LoVo (cell line): Measurements from ENCODE around the gene GSN.

Experiments
- DNase-seq: peaks from one replicate; pipeline ENCODE4 v3.0.0-alpha.2; 2016; ENCODE audit warnings: low spot score

Gene GSN

DNA sequence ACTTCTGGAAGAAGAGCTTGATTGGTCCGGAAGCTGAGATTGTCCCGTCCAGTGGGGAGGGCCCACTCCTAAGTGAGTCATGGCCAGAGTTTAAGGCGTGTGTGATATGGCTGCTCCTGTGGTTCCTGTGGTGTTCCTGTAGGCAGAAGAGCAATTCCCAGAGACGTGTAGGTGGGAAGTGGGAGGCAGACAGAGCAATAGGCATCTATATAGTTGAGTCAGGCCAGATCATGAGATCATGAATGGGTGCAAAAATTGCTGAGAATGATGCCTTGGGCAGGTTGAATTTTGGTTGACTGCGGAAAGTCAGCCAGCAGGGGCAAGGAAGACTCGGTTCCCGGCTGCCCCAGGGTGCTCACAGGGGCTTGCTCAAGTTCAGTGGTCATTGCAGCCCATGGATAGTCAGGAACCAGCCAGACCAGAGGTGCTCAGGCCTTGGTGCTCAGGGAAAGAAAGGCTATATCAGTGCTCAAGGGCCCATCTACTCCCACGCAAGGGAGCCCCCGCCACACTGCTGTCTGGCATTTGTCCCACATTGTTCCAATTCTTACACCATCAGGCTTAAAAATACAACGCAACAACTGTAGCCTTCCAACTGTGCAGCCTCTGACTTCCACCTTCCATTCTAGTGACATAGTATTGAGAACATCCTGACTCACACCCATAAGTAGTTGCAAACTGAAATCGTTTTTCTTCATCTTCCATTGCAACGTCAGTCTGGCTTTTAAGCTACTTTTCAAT is 21.0 kb upstream of the GSN start:
- DNase-seq, result no peak

DNA sequence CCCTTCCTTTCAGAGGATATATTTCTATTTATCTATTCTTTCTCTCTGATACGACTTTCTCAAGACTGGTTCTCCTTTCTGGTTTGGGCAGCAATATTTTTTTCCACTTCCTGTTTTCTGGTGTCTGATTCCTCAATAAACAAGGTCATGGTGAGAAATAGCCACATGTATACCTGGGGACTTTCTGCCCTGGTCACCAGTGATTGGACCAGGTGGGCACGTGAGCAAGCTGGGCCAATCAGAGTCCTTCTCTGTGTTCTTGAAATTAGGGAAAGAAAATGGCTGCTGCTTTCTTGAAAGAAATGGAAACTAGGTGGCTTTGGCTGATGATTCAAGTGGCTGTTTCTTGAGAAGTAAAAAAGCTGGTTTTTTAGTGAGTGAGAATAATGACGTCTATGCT is 18.4 kb upstream of the GSN start:
- no peak for DNase-seq

DNA sequence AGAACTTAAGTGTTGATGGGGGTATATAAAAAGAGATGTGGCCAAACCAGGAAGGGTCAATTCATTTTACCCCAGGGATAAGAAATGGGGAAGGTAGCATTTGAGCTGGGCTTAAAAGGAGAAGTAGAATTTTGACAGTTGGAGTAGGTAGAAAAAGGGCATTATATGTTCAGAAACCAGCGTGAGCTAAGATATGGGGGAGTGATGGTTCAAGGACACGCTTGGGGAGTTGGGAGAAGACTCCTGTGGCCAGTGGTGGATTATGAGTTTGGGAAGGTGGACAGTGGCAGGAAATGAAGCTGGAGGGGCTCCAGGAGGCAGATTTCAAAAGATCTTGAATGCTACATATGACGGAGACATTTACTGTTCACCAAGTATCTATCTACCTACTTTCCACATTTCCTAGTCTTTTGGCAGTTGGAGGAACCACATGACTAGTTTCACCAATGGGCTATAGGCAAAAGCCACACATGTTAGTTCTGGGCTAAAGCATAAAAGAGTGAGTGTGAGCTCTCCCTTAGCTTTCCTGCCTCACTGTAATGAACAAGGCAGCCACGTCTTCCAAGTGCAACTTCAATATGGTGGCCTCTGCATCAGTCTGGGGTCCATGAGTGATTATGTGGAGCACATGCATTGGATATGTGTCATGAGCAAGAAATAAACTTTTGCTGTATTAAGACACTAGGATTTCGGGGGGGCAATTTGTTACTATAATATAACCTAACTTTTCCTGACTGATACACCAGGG is 15.7 kb upstream of the GSN start:
- DNase-seq, result no peak

GRCh38 chr9:121253162-121253561 is 14.8 kb upstream of the GSN start:
- DNase-seq, result no peak

- no peak for DNase-seq
Measured at GRCh38 chr9:121253821-121254501, 14.0 kb upstream of the GSN start.

DNA sequence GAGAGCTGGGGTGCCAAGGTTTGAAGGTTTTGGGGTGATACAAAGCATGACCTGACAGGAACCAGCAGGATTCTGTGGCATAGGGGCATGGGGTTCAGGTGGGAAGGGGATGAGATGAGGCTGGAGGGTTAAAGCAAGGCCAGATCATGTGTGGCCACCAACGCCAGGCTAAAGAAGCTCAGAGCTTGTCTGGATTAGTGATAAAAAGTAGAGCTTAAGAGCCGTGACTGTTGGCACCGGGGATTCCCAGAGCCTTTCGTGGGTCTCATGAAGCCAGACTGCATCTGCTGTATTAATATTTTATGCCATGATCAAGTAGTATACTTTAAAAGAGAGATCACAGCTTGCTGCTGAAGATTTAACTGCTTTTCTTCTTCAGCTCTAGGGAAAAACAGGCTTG is 8.5 kb upstream of the GSN start:
- no peak for DNase-seq

DNA sequence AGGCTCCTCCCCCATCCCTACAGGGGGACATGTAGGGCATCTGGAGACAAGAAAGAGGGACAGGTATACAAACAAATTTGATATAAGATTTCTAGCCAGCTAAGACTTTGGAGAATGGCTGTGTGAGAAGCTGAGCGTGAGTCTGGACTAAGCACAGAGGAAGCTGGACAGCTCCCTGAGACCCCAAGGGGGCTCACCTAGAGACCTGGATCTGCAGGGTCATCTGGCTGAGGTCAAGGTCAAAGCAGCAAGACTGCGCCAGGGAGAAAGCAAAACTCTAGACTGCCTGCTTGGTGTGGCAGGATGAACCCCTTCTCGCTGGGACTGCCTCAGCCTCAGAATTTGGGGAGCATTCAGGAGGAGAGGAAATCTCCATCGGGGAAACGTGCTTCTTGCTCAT is 8.0 kb upstream of the GSN start:
- no peak for DNase-seq

DNA sequence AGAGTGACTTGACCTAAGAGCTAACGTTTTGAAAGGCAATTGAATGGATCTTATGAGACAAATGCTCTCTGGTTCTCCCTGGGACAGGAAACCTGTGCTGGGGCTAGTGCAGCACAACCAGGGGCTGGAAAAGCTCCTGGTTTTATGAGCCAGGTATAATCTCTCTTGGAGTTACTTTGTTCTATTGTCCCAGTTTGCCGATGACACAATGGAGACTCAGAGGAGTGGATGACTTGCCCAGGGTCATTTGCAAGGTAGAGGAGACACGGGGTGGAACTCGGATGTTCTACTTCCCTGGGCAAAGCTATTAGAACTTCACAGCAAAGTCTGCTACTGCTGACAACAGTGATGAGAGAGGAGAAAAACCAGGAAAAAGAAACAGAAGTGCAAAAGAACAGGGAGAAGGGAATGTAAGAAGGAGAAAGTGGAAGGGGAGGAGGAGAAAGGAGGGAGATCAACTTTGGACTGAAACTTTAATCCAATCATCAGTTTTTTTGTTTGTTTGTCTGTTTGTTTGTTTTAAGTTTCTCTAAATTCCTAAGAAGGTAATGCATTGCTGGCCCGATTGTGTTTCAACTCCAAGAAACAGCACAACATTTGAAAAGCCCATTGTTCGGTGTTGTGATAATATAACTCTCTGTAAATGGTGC is 7.4 kb upstream of the GSN start:
- DNase-seq, result no peak

- no peak for DNase-seq
Measured at GRCh38 chr9:121261107-121261460, 6.9 kb upstream of the GSN start.

- DNase-seq, result no peak
Measured at GRCh38 chr9:121261755-121262154, 6.2 kb upstream of the GSN start.

DNA sequence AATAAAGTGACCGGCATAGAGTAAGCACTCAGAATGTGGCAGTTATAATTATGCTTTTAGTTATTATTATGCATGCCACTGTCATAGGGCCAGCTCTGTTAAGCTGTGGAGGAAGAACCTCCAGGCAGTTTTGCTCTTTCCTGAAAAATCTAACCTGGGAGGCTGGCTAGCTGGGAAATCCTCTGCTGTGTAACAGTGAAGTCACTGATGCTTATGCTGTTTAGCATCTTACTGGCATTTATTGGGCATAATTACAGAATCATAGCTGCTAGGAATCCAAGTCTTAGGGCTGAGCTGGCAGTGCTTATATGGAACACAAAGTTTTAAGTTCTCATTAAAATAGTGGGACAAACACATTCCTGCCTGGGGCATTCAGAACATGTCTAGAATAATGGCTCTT is 5.5 kb upstream of the GSN start:
- no peak for DNase-seq

DNA sequence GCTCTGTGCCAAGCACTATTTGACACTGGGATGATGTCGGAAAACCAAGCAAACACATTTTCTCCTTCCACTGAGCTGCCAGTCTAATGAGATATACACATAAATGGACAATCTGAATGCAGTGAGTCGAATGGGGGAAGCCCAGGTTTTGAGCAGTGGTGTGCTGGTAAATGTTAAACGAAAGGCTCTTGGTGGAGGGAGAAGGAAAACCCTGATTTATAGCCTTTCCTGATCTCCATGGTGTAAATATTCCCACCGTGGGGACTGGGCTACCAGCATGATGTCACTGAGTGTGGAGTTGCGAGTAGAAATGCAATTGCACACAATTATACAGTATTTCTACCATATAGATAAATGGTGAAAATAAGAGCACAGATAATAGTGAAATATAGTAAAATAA is 5.0 kb upstream of the GSN start:
- no peak for DNase-seq

DNA sequence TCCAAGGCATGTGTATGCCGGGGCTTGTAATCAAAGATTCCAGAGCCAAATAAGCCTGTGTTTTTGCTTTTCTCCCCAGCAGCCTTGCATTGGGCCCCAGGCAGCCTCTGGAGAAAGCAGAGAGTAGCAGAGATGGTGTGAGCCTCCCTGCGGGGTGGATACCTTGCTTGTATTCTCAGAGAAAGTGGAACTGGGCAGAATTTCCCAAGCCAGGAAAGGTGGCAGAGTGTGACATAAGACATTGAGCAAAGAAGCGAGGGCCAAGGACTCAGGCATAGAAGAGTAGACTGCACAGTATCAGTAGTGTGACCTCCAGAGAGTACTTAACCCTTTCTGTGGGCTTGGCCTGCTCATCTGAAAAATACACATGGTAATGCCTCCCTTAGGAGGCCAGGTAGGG is 1.6 kb upstream of the GSN start:
- no peak for DNase-seq

DNA sequence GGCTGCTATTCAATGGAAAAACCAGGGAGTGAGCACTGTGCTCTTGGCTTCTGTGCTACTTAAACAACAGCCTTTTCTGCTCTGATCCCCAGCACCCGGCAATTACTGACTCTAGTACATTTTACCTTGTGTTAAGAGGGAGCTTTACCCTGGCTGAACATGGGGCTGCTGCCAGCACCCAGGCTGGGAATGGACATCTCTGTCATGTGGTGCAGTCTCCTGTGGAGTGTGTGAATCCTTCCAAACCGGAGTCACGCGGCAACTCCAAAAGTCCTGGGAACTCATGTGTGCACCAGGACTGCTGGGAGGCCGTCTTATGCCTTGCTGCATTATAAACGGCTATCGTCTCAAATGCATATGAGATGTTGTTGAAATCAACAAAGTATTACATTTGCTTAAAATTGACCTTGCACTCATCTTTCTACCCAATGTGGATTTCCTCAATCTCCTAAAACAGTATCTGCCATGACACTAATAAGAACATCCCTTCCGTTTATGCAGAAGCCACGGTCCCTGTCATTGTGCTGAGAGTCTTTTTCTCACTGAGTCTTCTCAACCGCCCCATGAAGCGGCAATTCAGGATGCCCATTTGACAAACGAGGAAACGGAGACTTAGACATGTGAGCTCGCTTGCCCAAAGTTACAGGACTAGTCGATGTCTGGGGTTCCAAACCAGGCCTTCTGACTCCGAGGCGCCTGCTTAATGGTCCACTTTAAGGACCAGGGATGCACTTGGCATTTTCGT is 884 bp upstream of the GSN start:
- no peak for DNase-seq

GRCh38 chr9:121268598-121268850 is 562 bp downstream of the GSN start:
- no peak for DNase-seq

- DNase-seq, result no peak
Measured at GRCh38 chr9:121268851-121269641, 1.1 kb downstream of the GSN start.

DNA sequence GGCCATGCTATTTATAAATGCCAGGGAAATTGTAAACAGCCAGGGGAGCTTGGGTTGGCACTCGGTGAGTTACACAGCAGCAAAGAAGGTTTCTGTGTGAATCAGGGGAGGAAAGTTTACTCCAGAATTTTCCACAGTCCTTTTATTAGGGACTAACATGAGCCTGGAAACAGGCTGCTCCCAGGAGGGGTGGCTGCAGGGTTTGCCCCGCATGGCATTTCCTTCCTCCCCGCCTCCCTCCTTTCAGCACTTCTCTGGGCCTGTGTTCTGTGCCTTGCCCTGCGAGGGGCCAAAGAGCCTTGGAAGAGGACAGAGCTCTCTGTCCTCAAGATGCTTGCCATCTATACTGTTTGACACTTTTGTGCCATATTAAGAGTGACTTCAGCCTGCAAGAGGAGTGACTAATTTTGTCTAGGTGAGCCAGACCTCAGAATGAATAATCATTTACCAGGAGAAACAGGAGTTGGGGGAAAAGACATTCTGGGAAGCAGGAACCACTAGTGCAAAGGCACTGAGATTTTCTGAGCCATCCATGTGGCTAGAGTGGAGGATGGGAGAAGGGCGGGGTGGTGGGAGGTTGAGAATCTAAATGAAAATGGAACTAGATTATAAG is 1.8 kb downstream of the GSN start:
- DNase-seq, result no peak

DNA sequence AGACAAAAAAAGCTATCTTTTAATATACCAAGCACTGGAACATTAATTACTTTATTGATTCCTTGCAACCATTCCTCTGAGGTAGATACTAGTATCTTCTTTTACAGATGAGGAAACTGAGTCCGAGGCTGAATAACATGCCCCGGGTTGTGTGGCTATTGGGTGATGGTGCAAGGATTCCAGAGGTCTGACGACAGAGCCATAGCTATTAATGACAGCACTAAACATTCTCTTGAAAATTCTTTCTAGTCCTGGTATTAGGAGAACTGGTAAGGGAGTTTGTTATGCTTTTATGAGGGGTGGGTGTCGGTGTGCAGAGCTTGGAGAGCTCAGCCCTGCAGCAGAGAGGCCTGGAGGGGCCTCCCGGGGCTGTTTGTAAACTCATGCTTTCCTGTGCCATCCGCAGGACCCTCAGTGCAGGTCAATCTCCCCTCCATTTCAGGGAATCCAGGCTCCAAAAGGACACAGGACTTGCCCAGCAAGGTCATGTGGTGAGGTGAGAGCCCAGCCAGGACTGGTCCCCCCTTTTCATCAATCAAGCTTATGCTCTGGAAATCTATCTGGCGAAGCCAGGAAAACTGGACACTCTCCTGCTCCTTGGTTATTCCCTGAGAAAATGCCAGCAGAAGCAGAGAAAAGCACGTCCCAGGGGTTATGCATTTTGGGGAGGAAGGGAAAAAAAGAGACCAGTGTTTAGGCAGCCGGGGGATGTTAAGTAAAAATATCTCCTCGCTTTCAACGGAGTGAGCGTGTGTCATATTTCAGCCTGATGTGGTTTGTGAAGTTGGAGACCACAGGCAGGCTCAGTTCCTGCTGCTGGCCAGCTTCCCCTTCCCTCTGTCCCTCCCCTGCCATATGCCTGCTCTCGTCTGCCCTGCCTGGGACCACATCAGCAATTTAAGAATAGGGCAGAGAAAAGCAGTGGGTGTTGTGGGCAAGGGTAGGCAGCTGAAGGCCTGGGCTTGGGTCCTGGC is 3.7 kb downstream of the GSN start:
- DNase-seq, result no peak

DNA sequence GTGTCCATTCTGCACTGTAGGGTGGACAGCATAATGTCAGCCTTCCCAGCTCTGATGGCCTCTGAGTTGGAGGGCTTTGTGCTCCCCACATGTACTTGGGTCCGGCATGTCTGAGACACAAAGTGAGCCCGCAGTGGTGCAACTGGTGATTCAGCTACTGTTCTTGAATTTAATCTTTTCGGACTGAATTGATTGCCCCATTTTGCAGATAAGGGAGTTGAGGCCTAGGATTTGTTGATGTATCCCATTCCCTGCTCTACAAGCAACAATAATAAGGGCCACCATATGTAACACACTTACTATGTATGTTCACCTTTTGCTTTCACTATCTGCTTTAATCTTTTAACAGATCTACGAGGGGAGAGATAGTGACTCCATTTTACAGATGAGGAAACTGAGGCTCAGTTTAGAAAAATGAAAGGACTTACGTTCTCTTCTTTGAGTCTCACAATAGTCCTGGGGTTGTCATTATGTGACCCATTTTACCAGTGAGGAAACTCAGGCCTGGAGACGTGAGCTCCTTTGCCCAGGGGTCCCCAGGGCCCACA is 4.5 kb downstream of the GSN start:
- DNase-seq, result no peak
